IMR-90 (cell line): Measurements from ENCODE around the gene RAD21L1. TPM values are rescaled to one million over a fixed set of nuclear protein-coding genes. Genes with fewer than 3 reads are reported as not detected.

Experiments
- ATAC-seq: fragments of 200-7000 bp; cut with Tn5 transposase; 2 replicates; pipeline ENCODE4 v1.9.1; 2020; ENCODE audit warnings: low read depth, mild to moderate bottlenecking, moderate library complexity
- BruUV-seq: library from RNA; stranded (reverse); fragments of 400-500 nt; replicated peaks from 2 replicates; lab custom pipeline; 2021; lab: Mats Ljungman, UMichigan
- CTCF ChIA-PET: fragments of 300-600 bp; formaldehyde crosslinking; extraction: SDS; loops from one replicate; lab custom pipeline; 2021; ENCODE audit warnings: antibody characterized with exemption; lab: Yijun Ruan, JAX
- POLR2A ChIA-PET: fragments of 300-600 bp; sonication (Branson Sonifier 250); formaldehyde crosslinking; loops from one replicate; lab custom pipeline; 2022; ENCODE audit warnings: antibody characterized with exemption; ENCODE audit not compliant: unreplicated experiment; lab: Charles Lee
- DNase-seq: peaks from one replicate; pipeline ENCODE4 v3.0.0; 2013
- H2AFZ ChIP-seq: replicated peaks from 2 replicates; pipeline ENCODE3; 2013; ENCODE audit warnings: low read length, mild to moderate bottlenecking; ENCODE audit not compliant: poor library complexity
- H2AK5ac ChIP-seq: 2 replicates; pipeline ENCODE4 v1.6.1; 2013; ENCODE audit warnings: low read depth, low read length, inconsistent platforms
- H2AK9ac ChIP-seq: replicated peaks from 2 replicates; pipeline ENCODE3; 2013; ENCODE audit warnings: mild to moderate bottlenecking, low read depth, low read length, moderate library complexity; ENCODE audit not compliant: poor library complexity
- H2BK120ac ChIP-seq: 2 replicates; pipeline ENCODE4 v1.6.1; 2013; ENCODE audit warnings: low read depth, low read length, inconsistent platforms
- H2BK15ac ChIP-seq: 3 replicates; pipeline ENCODE4 v1.6.1; 2013; ENCODE audit warnings: low read depth, low read length, inconsistent platforms
- H2BK20ac ChIP-seq: 2 replicates; pipeline ENCODE4 v1.6.1; 2013; ENCODE audit warnings: low read depth, mild to moderate bottlenecking, inconsistent platforms, low read length, moderate library complexity
- H2BK5ac ChIP-seq: 2 replicates; pipeline ENCODE4 v1.6.1; 2013; ENCODE audit warnings: mild to moderate bottlenecking, low read depth, low read length, inconsistent platforms; ENCODE audit not compliant: poor library complexity, severe bottlenecking
- H3K14ac ChIP-seq: replicated peaks from 2 replicates; pipeline ENCODE4 v1.6.1; 2013; ENCODE audit warnings: low read depth, low read length, inconsistent platforms
- H3K18ac ChIP-seq: 2 replicates; pipeline ENCODE4 v1.6.1; 2013; ENCODE audit warnings: low read depth, low read length, control low read depth
- H3K23ac ChIP-seq: 2 replicates; pipeline ENCODE4 v1.6.1; 2013; ENCODE audit warnings: low read depth, low read length, inconsistent platforms
- H3K27ac ChIP-seq: 2 replicates; pipeline ENCODE4 v1.5.1; 2013; ENCODE audit warnings: mild to moderate bottlenecking, control low read depth, low read length; ENCODE audit not compliant: insufficient read depth
- H3K27me3 ChIP-seq: 2 replicates; pipeline ENCODE4 v1.6.1; 2013; ENCODE audit warnings: low read length; ENCODE audit not compliant: control insufficient read depth, insufficient read depth
- H3K36me3 ChIP-seq: 2 replicates; pipeline ENCODE4 v1.6.1; 2013; ENCODE audit warnings: low read length, mixed read lengths; ENCODE audit not compliant: control insufficient read depth, insufficient read depth
- H3K4ac ChIP-seq: 2 replicates; pipeline ENCODE4 v1.6.1; 2013; ENCODE audit warnings: low read depth, low read length, inconsistent platforms
- H3K4me1 ChIP-seq: 2 replicates; pipeline ENCODE4 v1.6.1; 2013; ENCODE audit warnings: low read length, mixed read lengths; ENCODE audit not compliant: control insufficient read depth, insufficient read depth
- H3K4me2 ChIP-seq: 2 replicates; pipeline ENCODE4 v1.6.1; 2013; ENCODE audit warnings: low read depth, mild to moderate bottlenecking, control low read depth, low read length, moderate library complexity
- H3K4me3 ChIP-seq: 2 replicates; pipeline ENCODE4 v1.5.1; 2013; ENCODE audit warnings: low read depth, mild to moderate bottlenecking, control low read depth, low read length, moderate library complexity; ENCODE audit not compliant: insufficient read depth
- H3K56ac ChIP-seq: 2 replicates; pipeline ENCODE4 v1.6.1; 2013; ENCODE audit warnings: low read length, inconsistent platforms; ENCODE audit not compliant: insufficient read depth; ENCODE audit errors: extremely low read depth
- H3K79me1 ChIP-seq, 2 experiments: 2 replicates each; pipeline ENCODE4 v1.6.1; 2013; ENCODE audit warnings: low read length in 2 of 2, inconsistent platforms in 1 of 2, low read depth in 1 of 2
- H3K9ac ChIP-seq: 2 replicates; pipeline ENCODE4 v1.6.1; 2013; ENCODE audit warnings: low read depth, low read length, control low read depth
- H3K9me1 ChIP-seq: 2 replicates; pipeline ENCODE4 v1.6.1; 2013; ENCODE audit warnings: low read length, inconsistent platforms; ENCODE audit not compliant: insufficient read depth
- H3K9me3 ChIP-seq: 2 replicates; pipeline ENCODE4 v1.6.1; 2013; ENCODE audit warnings: low read length; ENCODE audit not compliant: control insufficient read depth, insufficient read depth
- H4K20me1 ChIP-seq: 2 replicates; pipeline ENCODE4 v1.6.1; 2013; ENCODE audit warnings: low read length, inconsistent platforms; ENCODE audit not compliant: insufficient read depth
- H4K5ac ChIP-seq: 2 replicates; pipeline ENCODE4 v1.6.1; 2013; ENCODE audit warnings: mild to moderate bottlenecking, low read depth, low read length, control low read depth
- H4K8ac ChIP-seq, 2 experiments: 2 replicates each; pipeline ENCODE4 v1.6.1; 2013; ENCODE audit warnings: low read depth in 2 of 2, low read length in 2 of 2, control low read depth in 1 of 2, inconsistent platforms in 1 of 2
- H4K91ac ChIP-seq: 2 replicates; pipeline ENCODE4 v1.6.1; 2013; ENCODE audit warnings: low read depth, low read length, inconsistent platforms; ENCODE audit not compliant: insufficient read depth
- BHLHE40 ChIP-seq: fragments of 150-350 bp; IDR thresholded peaks from 2 replicates; pipeline ENCODE4 v1.6.1; 2016; ENCODE audit warnings: mild to moderate bottlenecking, low read depth, low read length
- WGBS, 2 experiments: methylation state at CpG; one replicate each; pipeline versions ENCODE4 v1.1.5 to v1.1.7; 2013; ENCODE audit warnings: missing lambda C conversion rate in 2 of 2; ENCODE audit not compliant: insufficient read length in 1 of 2; ENCODE audit errors: extremely low coverage in 2 of 2; 5-methylcytosine and 5-hydroxymethylcytosine counted together
- dilution Hi-C: fragments of 300-500 bp; cut with HindIII; formaldehyde crosslinking; loops from one replicate; pipeline ENCODE4 v1.14.3; 2018; ENCODE audit warnings: low sequenced_read_pairs; ENCODE audit not compliant: unreplicated experiment
- in situ Hi-C: fragments of 300-500 bp; cut with MboI; formaldehyde crosslinking; loops from 3 replicates; pipeline ENCODE4 v1.14.3; 2019; ENCODE audit warnings: low sequenced_read_pairs, inconsistent platforms, mixed read lengths
- intact Hi-C: fragments of 100-400 bp; cut with micrococcal nuclease; formaldehyde crosslinking; loops from 2 replicates; pipeline ENCODE4 v1.10.0; 2022
- polyA plus RNA-seq, 3 experiments: library from polyadenylated mRNA; depleted of rRNA; stranded (reverse); fragments of >200 nt; gene quantifications; 2 replicates each; pipeline ENCODE4 v1.2.3, GENCODE V29; 2012; ENCODE audit warnings: low replicate concordance in 1 of 3
- total RNA-seq: library from RNA; depleted of rRNA; stranded (reverse); fragments of >200 nt; gene quantifications from 2 replicates; pipeline ENCODE4 v1.2.3, GENCODE V29; 2012
- TF ChIP-seq, protein P1 (sequence below): fragments of 150-350 bp; IDR thresholded peaks from 2 replicates; pipeline ENCODE4 v1.6.1; 2017; ENCODE audit warnings: mild to moderate bottlenecking, antibody characterized with exemption, low read length, low read depth

The RAD21L1 gene
- total and polyA plus RNA-seq, 2 of the 4 experiments (the other 2 are of a cell fraction) = not detected

- H3K4me1 ChIP-seq = no peaks in the 10 kb centered on the region
- H4K5ac ChIP-seq = no peak overlapping the region
- peaks cover 12% of the 10 kb centered on the region for H3K27me3 ChIP-seq
- POLR2A ChIA-PET = no interaction called here
- no peak overlapping the region for H3K14ac ChIP-seq
- no peak overlapping the region for H3K4ac ChIP-seq
- ATAC-seq = no peak
- H4K8ac ChIP-seq = no peak overlapping the region
- in situ Hi-C loops = no loop called here
- intact Hi-C loops = no loop called here
- CTCF ChIA-PET = no interaction called here
- no CpG with 5 or more reads among the region's 3 CpGs for WGBS, 2 experiments
- no peak overlapping the region for H2BK20ac ChIP-seq
- H2AK9ac ChIP-seq = no peak overlapping the region
- H3K27ac ChIP-seq = no peak overlapping the region
- no peak overlapping the region for H3K9ac ChIP-seq
- H2BK120ac ChIP-seq = no peak overlapping the region
- H3K9me1 ChIP-seq = no peaks in the 10 kb centered on the region
- BruUV-seq = no TSS peak
- no peak overlapping the region for H2BK15ac ChIP-seq
- H3K9me3 ChIP-seq = no peaks in the 10 kb centered on the region
- no peak overlapping the region for H3K23ac ChIP-seq
- H2AK5ac ChIP-seq = no peak overlapping the region
- no peak overlapping the region for H3K18ac ChIP-seq
- H2AFZ ChIP-seq = no peak overlapping the region
- no peak for TF ChIP-seq BHLHE40
- TF ChIP-seq, protein P1, sequence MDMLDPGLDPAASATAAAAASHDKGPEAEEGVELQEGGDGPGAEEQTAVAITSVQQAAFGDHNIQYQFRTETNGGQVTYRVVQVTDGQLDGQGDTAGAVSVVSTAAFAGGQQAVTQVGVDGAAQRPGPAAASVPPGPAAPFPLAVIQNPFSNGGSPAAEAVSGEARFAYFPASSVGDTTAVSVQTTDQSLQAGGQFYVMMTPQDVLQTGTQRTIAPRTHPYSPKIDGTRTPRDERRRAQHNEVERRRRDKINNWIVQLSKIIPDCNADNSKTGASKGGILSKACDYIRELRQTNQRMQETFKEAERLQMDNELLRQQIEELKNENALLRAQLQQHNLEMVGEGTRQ = no peak
- H4K20me1 ChIP-seq = no peaks in the 10 kb centered on the region
- no peak overlapping the region for H3K4me3 ChIP-seq
- H4K91ac ChIP-seq = no peak overlapping the region
- no peak overlapping the region for H3K56ac ChIP-seq
- H3K36me3 ChIP-seq = no peaks in the 10 kb centered on the region
- no peak overlapping the region for H2BK5ac ChIP-seq
- H3K4me2 ChIP-seq = no peak overlapping the region
- H3K79me1 ChIP-seq = no peaks in the 10 kb centered on the region
- no peak for DNase-seq
- dilution Hi-C loops = no loop called here
Observed at GRCh38 chr20:1252416-1252815, 26.6 kb downstream of the RAD21L1 start.
